ENCODE results near the gene COL8A1.

- TF ChIP-seq POLR2A (IDR thresholded peaks at IDR 0.05) = no peak
- TF ChIP-seq CTCF (IDR thresholded peaks at IDR 0.05) = no peak
Measured at GRCh38 chr3:99767291-99767690, 128.9 kb downstream of the COL8A1 start.

Measured in prostate gland (tissue), 2 donors.